NCI-H446 (cell line): Measurements from ENCODE around the gene MDM4.

Source experiments
- DNase-seq, 2 experiments: peaks; one replicate each; lab custom pipeline; 2025; lab: John Stamatoyannopoulos, UW

The MDM4 gene

DNA sequence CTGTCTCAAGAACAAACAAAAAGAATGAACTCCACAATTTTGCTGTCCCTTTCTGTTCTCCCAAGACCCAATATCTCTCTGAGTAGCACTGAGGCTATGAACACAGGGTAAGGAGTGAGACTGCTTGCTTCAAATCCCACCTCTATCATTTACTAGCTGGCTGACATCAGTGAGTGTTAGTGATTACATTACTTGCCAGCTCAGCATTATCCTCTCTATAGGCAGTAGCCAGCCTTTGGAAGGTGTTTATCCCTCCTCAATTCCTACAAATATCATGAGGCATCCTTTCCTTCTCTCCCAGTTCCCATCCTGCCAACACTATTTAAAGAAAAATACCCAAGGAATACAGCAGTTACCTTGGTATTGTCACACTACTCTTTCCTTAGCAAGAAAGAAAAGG is 24.6 kb upstream of the MDM4 start:
- no peak for DNase-seq

DNA sequence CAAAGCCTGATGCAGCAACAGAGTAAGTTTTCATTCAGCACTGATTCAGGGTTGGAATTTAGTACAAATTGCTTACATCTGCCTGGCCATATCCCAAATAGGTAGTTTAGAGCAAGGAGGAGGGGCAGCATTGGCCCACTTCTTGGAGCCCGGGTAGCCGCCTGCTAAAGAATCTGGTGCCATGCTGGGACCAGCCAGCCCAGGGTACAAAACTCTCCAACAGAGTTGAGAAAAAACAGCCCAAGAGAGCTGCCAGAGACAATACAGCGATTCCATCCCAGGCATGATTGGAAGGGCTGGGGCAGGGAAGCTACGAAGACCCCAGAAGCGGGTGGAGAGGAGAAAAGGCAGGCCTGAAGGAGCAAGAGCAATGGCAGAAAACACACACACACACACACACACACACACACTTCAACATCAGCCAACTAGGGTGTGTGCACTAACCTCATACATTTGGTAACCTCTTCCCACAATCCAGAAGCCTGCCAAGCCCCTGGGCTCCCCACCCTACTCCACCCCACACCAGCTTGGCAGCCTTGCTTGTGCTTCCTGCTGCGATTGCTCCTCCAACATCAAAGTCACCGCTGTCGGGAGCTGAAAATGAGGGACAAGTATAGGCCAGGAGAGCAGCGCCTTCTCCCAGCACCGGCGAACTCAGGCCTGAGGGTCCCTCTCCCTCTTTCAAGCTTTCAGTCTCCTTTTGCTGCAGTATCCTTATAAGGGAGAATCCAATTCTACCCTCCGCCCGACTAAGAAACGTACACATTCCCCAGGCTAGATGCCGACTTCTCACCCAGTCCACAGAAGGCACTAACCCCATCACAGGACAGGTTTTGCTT is 22.8 kb upstream of the MDM4 start:
- DNase-seq: peak; percentile 34 to 63

DNA sequence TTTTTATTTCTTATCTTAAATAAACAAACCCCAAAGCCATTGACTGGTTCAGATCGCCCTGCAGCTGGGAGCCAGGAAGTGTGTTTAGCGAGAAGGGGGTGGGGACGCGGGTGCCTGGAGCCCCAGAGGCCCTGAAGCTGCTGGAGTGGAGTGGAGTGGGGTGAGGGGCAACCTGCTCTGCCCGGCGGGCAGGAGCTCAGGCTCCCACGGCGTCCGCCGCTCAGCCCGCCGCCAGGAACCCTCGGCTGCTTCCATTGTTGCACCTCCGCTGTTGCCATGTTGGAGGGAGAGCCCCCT is 22.3 kb upstream of the MDM4 start:
- DNase-seq: peak in 1 of 2 experiments; percentile 37

DNA sequence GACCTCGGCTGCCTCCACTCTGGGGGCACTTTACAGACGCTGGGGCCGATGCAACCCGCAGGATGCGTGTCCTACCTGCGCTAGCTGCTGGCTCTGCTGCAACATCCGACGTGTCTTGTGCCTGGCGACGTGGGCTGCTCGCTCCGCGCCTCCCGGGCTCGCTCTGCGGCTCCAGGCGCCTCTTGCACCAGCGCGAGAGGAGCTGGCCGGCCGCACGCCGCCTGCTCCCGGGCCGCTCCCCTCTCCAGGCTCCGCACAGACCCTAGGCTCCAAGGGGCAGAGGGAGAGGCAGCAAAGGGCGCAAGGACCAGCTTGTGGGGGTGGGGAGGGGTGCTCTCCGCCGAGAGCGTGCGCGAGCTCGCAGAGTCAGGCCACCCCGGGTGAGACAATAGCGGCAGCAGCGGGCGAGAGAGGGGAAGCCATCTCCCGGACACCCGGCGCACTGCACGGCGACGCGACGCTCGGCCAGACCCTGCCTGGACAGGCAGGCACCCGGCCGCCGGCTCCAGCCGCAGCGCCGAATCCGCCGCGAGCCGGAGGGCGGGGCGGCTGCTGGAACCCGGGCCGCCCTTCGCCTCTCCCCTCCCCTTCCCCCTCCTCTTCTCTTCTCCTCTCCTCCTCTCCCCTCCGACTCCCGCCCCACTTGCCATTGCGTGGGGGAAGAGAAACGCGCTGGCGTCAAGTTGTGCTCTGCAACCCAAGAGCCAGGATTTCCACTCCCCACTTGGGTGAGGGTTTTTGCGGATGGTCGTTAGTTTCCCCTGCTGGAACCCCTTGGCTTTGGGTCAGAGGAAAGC is 21.7 kb upstream of the MDM4 start, which contains the start of gene PIK3C2B:
Gene PIK3C2B, minus strand, starts transcription at position 525 of the 797 bp plus-strand sequence. CDS start 25,003 bp downstream, outside the sequence.
- peak; percentile 69 to 73 for DNase-seq

DNA sequence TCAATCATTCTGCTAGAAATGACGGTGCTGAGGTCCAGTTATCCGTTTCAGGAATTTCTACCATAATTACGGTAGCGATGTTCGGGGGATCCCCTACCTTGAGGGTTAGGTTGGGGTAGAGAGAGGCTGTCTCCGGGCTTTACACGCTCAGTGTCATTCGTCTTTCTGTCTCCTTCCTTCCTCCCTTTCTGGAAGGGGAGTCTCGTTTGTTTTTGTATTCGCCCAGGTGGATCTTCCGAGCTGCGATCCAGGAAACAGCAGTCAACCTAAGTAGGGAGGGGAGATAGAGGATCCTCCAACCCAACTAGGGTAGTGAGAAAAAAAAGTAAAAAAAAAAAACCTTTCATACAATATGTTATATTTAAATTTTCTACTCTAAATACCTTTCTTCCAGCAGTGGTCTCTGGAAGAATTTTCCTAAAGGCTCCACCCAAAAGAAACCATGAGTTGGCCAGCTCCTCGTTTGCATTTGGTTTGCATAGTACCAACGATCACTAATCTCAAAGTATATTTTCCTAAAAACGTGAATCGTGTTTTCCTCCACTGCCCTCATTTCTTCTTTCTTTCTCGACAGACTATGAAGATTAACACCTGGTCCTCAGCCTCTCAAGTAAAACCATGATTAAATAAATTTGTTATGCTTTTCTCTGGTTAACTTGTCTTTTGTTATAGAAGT is 21.0 kb upstream of the MDM4 start:
- DNase-seq: no peak

DNA sequence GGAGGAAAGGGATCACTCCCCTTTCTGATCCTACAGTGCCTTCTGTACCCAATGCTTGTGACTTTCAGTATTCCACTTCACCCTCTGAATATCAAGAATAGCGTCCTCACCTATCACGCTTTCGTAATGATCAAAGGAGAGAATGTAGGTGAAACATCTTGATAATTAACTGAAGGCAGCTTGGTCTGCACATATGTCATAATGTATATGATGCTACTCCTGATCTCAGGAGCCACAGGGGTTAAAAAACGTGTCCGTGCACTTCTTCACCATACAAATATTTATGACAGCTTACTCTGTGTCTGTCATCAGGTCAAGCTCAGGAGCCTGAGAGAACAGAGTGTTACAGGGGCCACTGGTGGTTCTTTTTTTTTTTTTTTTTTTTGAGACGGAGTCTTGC is 20.4 kb upstream of the MDM4 start:
- no peak for DNase-seq

DNA sequence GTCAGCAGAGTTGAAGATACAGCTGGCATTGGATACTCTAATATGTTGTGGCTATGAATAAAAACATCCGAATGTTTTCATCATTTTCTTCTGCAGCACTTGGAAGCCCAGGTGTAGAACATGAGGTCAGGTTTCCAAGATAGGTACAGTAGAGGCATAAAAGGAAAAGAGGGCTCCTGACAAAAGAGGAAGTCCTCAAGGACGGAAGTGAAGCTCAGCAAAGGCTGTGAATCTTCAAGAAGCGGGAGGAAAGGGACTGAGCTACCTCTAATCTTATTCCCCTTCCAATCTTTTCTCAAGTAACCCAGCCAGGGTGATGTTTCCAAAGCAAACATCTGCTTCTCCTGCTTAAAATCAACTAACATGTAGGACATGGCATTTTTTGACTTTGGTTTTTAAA is 17.2 kb upstream of the MDM4 start:
- no peak for DNase-seq

DNA sequence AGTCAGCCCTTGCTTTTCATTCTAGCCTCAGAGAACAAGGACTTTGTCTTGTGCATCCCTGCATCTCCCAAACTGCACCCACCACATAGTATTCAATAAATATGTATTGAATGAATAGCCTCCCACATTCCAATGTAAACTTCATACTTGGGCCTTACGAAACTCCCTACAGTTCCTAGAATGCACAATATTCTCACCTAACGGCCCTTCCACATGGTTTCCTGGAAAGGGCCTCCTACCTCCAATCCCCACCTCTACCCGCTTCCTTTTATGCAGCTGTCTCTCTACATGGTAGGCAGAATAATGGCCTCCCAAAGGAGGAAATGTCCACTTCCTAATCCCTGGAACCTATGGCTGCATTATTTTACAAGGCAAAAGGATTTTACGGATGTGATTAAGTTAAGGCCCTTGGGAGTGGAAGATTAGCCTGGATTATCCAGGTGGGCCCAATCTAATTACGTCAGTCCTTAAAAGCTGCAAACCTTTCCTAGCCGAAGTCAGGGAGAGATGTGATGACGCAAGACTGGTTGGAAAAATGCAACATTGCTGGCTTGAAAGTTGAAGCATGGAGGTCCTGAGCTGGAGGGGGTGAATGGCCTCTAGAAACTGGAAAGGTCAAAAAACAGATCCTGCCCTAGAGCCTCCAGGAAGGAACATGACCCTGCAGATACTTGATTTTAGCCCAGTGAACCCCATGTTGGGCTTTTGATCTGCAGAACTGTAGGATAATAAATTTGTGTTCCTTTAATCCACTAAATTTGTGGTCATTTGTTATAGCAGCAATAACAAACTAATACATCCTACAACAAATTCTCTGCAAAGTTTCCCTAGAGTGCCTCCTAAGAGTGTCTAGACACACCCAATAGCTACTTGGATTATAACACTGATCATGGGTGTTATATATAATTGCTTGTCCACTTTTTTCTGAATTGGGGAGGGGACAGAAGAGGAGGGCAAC is 16.4 kb upstream of the MDM4 start:
- DNase-seq: no peak

DNA sequence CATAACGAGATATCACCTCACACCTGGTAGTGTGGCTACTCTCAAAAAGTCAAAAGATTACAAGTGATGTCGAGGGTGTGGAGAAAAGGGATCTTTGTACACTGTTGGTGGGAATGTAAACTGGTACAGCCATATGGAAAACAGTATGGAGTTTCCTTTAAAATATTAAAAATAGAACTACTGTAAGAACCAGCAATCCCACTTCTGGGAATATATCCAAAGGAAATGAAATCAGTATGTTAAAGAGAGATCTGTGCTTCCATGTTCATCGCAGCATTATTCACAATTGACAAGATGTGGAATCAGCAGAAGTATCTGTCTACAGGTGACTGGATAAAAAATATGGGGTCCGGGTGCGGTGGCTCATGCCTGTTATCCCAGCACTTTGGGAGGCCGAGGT is 14.0 kb upstream of the MDM4 start:
- DNase-seq: no peak

DNA sequence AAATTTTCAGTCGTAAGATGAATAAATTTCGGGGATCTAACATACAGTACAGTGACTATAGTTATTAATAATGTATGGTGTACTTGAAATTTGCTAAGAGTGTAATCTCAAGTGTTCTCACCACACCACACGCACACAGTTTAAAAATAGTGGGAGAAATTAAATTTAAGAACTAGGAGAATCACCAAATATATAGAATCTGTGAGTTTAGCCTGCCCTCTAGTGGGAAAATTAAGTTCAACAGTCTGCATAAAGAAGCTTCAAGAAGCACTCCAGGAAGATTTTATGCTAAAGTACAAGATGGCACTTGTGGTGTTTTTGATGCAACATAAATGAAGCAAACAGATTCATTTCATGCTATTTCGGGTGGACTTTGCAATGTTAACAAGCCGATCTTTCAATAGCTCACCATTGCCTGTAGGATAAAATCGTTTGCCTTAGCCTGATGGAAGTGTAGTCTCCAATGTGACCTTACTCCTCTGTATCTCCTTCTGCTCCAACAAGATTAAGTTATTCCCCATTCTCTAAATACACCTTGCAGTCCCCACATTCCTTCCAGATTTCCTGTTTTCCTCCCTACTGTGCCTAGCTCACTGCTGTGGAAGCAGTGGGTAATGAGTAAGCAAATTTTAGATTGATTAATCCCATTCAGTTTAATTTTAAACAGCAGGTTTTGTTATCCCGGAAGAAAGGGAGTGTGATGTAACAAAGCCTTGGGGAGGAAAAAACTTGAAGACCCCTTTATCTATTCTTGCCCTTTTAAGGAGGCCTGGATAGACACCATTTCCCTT is 12.9 kb upstream of the MDM4 start:
- DNase-seq: peak; percentile 82 to 89

DNA sequence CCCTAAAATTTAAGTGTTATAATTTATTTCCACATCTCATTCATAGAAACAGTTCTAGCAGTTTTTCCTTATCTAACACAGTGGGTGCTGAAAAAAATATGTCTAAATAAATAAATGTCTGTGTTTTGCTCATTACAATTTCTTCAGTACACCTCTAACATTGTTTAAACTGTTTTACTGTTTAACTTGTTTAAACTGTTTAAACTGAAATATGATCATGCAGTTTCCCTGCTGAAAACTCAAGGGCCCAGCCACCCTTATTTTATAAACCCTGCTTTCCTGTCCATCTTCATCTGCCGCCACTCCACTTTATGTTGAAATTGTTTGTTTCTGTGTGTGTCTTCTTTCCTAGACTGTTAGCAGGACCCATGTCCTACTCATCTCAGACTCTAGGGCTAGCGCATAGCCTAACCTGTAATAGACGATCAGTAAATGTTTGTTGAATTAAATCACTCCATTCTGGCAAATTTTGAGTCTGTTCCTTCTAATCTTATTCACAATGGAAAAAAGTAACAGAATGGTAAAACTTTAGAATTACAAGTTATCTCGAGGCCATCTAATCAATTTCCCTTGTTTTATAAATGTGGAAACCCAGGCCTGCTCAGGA is 12.2 kb upstream of the MDM4 start:
- DNase-seq: no peak

DNA sequence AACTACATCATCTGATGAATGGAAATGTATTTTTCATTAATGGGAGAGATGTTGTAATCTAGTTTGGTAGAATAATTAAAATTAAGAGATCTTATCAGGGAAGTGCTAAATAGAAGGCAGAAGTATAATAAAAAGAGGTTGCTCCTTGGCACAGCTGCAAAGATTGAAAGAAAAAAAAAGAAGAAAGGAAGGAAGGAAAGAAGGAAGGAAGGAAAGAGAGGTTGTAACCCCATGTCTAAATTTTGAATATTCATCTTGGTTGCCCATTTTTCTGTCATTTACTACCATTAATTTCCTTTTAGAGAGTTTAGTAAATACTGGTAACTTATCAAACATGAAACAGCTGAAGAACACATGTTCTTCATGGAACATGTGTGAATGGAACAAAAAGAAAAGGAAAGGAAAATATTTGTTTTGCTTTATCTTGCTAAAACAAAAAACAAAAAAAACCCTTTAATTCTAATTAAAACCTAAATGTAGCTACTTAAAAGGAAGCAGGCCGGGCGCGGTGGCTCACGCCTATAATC is 10.5 kb upstream of the MDM4 start:
- peak; percentile 30 to 65 for DNase-seq

DNA sequence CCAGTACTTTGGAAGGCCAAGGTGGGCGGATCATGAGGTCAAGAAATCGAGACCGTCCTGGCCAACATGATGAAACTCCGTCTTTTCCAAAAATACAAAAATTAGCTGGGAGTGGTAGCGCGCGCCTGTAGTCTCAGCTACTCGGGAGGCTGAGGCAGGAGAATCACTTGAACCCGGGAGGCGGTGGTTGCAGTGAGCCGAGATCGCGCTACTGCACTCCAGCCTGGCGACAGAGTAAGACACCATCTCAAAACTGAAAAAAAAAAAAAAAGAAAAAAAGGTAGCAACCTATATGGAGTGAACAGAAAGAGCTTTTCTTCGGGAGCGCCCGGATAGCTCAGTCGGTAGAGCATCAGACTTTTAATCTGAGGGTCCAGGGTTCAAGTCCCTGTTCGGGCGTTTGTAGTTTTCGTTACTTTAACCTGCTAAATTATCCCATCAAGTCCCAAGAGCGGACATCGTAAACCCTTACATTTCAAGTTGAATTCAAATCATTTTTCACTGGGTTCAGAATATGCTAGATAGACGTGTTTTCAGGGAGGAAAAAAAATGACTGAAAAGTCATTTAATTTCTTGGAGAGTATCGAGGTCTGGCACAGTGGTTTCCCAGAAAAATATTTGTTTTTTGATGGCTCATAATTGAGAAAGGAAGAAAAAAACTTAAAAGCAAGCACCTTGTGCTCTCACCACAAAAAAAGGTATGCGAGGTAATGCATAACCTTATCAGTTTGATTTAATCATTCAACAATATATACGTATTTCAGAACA is 9.8 kb upstream of the MDM4 start:
- peak; percentile 96 to 97 for DNase-seq

DNA sequence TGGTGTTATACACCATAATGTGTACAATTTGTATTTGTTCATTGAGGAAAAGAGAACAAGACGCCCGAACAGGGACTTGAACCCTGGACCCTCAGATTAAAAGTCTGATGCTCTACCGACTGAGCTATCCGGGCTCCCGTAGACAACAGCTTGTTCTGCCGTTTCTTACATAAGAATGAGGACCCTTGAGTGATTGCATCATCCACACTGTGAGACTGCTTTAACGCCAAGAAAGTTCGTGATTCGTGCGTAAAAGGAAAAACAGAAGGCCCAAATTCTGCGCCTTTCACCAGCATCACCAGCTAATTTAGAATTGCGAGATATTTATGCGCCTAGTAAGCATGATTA is 9.3 kb upstream of the MDM4 start:
- peak; percentile 96 to 98 for DNase-seq

DNA sequence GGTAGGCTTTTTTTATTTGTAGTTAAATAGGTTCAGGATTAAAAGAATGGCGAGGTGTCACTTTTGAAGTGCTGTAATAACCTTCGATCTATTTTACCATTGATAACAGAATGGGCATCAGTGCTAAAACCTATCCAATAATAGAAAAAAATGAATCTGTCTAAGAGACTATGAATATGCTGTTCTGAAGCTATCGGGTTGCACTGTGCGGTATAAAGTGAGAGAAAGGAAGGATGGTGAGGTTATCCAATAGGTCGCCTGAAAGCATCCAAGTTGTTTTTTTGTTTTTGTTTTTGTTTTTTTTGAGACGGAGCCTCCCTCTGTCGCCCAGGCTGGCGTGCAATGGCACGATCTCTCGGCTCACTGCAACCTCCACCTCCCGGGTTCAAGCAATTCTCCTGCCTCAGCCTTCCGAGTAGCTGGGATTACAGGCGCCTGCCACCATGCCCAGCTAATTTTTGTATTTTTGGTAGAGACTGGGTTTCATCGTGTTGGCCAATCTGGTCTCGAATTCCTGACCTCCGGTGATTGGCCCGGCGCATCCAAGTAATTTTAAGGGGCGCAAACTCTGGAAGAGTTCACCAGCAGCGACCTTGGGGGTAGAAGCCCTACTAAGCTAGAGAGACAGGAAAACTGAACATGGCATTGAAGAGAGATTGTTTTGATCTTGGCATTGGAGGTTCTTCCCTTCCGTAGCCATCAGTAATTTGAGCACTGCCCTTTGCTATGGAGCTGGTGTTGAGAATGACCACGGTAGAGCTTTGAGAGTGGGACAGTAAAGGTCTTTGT is 8.7 kb upstream of the MDM4 start:
- peak; percentile 38 to 69 for DNase-seq

DNA sequence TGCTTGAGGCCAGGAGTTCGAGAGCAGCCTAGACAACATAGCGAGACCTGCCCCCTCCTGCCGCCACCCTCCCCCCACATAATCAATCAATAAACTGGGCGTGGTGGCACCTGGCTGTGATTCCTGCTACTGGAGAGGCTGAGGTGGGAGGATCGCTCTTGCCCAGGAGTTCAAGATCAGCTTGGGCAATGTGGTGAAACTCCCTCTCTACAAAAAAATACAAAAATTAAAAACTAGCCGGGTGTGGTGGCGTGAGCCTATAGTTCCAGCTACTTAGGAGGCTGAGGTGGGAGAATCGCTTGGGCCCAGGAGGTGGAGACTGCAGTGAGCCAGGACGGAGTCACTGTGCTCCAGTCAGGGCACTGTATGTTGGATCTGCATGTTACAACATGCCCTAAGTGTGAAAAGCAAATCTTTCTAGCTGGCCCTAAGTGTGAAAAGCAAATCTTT is 7.0 kb upstream of the MDM4 start:
- no peak for DNase-seq

DNA sequence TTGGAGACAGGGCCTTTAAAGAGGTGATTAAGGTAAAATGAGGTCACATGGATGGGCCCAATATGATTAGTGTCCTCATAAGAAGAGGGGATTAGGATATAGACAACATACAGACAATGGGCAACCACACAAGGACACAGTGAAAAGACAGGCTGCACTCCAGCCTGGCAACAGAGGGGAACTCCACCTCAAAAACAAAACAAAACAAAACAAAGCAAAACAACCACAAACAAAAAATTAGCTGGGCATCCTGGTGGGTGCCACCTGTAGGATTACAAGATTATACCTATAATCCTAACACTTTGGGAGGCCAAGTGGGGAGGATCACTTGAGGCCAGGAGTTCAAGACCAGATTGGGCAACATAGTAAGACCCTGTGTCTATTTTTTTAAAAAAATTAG is 4.8 kb upstream of the MDM4 start:
- no peak for DNase-seq

DNA sequence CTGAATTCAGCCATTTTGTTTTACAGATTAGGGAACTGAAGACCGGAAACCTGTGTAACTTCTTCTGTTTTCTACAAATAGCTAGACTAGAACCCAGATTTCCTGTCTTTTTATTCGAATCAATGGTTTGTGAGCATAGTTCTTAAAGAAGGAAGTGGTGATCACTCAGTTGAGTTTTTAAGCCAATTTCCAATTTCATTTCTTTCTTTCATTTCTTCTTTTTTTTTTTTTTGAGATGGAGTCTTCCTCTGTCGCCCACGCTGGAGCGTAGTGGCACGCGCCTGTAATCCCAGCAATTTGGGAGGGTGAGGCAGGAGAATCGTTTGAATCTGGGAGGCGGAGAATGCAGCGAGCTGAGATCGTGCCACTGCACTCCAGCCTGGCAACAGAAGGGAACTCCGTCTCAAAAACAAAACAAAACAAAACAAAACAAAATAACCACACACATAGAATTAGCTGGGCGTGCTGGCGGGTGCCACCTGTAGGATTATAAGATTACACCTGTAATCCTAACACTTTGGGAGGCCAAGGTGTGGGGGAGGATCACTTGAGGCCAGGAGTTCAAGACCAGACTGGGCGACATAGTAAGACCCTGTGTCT is 3.0 kb upstream of the MDM4 start:
- no peak for DNase-seq
